Activated CD4-positive, alpha-beta T cell treated with anti-CD3 and anti-CD28 coated beads, Interleukin-2, amount 10 ng/mL, durations not matched to agents 24 days and 14 days (primary cell): ENCODE measurements around the gene RAB20. TPM values are rescaled to one million over a fixed set of nuclear protein-coding genes. Genes with fewer than 3 reads are reported as not detected.

Source experiments
- DNase-seq: peaks from one replicate; pipeline ENCODE4 v3.0.0; 2022
- H3K27ac Mint-ChIP-seq: one replicate; pipeline ENCODE4 v1.8.0; 2022; ENCODE audit warnings: mild to moderate bottlenecking, mixed read lengths
- H3K27me3 Mint-ChIP-seq: one replicate; pipeline ENCODE4 v1.8.0; 2022; ENCODE audit warnings: mixed read lengths
- H3K36me3 Mint-ChIP-seq: one replicate; pipeline ENCODE4 v1.8.0; 2022; ENCODE audit warnings: low read depth, mild to moderate bottlenecking, mixed read lengths
- H3K4me1 Mint-ChIP-seq: one replicate; pipeline ENCODE4 v1.8.0; 2021; ENCODE audit warnings: mixed read lengths
- H3K4me3 Mint-ChIP-seq: one replicate; pipeline ENCODE4 v1.8.0; 2022; ENCODE audit warnings: mild to moderate bottlenecking, moderate library complexity, mixed read lengths
- H3K9me3 Mint-ChIP-seq: one replicate; pipeline ENCODE4 v1.8.0; 2021; ENCODE audit warnings: mixed read lengths
- intact Hi-C: fragments of 100-400 bp; cut with micrococcal nuclease; formaldehyde crosslinking; loops from one replicate; pipeline ENCODE4 v1.15.1; 2023
- total RNA-seq: library from RNA; stranded (reverse); gene quantifications from 2 replicates; pipeline ENCODE4 v1.2.3, GENCODE V29; 2022

RAB20 gene
- total RNA-seq, 1 donor from 2014 or later: 2.8 TPM

DNA sequence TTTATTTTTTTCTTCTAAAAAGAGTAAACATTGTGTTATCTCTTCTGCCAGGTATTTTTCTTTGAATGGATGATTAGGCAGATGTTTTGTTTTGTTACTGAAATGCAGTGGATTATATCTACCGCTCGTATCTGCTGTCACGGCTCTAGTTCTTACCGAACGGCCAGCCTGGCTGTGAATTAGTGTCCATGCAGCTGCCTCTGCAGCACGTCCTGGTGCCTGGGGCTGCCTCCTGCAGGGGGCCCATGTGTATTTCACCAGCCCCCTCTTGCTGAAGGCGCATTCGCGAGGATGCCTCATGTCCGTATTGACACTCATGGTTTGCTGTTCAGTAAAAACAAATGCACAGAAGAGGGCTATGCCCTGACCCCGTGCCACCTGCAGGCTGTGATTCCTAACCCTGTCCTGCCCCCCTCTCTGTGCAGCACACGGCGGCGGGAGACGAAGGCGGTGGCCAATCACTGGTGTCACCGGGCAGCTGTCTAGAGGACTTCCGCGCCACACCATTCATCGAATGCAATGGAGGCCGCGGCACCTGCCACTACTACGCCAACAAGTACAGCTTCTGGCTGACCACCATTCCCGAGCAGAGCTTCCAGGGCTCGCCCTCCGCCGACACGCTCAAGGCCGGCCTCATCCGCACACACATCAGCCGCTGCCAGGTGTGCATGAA is 49.9 kb downstream of the RAB20 start:
- H3K4me1 Mint-ChIP-seq: peaks cover 4% of the 10 kb centered on the region
- H3K27ac Mint-ChIP-seq: no peak overlapping the region
- H3K27me3 Mint-ChIP-seq: no peaks in the 10 kb centered on the region
- intact Hi-C loops: no loop called here
- H3K9me3 Mint-ChIP-seq: no peaks in the 10 kb centered on the region
- H3K36me3 Mint-ChIP-seq: no peaks in the 10 kb centered on the region
- H3K4me3 Mint-ChIP-seq: no peak overlapping the region
- no peak for DNase-seq

GRCh38 chr13:110509971-110510786 is 51.3 kb downstream of the RAB20 start:
- Mint-ChIP-seq H3K27me3 (no peaks in the 10 kb centered on the region), H3K9me3 (no peaks in the 10 kb centered on the region), H3K27ac (no peak overlapping the region), H3K4me3 (no peak overlapping the region), H3K4me1 (peaks cover 2% of the 10 kb centered on the region), H3K36me3 (no peaks in the 10 kb centered on the region)
- no peak for DNase-seq
- intact Hi-C loops: no loop called here

GRCh38 chr13:110509478-110509926 is 52.0 kb downstream of the RAB20 start:
- intact Hi-C loops: no loop called here
- Mint-ChIP-seq H3K9me3 (no peaks in the 10 kb centered on the region), H3K4me3 (no peak overlapping the region), H3K27me3 (no peaks in the 10 kb centered on the region), H3K27ac (no peak overlapping the region), H3K36me3 (no peaks in the 10 kb centered on the region), H3K4me1 (no peaks in the 10 kb centered on the region)
- DNase-seq: no peak

DNA sequence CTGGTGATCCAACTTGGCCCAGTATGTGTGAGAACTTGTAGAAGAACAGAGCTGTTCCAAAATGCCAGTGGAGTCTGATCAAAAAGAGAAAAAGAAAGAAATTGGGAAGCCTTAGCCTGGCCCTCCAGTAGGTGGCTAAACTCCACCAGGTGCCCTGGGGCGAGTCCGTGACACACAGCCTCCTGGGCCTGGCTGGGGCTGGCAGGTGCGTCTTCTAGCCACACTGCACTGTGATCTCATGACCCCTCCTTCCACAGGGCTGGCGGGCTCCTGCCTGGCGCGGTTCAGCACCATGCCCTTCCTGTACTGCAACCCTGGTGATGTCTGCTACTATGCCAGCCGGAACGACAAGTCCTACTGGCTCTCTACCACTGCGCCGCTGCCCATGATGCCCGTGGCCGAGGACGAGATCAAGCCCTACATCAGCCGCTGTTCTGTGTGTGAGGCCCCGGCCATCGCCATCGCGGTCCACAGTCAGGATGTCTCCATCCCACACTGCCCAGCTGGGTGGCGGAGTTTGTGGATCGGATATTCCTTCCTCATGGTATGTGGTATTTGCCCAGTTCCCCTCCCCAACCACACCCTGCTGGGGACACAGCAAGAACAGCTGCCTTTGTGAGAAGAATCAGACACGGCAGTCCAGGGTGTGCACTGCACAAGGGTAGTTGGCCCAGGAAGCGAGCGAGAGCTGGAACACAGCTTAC is 53.7 kb downstream of the RAB20 start:
- no peak for DNase-seq
- Mint-ChIP-seq H3K4me3 (no peak overlapping the region), H3K36me3 (no peaks in the 10 kb centered on the region), H3K4me1 (no peaks in the 10 kb centered on the region), H3K27ac (no peak overlapping the region), H3K27me3 (no peaks in the 10 kb centered on the region), H3K9me3 (no peaks in the 10 kb centered on the region)
- intact Hi-C loops: no loop called here

DNA sequence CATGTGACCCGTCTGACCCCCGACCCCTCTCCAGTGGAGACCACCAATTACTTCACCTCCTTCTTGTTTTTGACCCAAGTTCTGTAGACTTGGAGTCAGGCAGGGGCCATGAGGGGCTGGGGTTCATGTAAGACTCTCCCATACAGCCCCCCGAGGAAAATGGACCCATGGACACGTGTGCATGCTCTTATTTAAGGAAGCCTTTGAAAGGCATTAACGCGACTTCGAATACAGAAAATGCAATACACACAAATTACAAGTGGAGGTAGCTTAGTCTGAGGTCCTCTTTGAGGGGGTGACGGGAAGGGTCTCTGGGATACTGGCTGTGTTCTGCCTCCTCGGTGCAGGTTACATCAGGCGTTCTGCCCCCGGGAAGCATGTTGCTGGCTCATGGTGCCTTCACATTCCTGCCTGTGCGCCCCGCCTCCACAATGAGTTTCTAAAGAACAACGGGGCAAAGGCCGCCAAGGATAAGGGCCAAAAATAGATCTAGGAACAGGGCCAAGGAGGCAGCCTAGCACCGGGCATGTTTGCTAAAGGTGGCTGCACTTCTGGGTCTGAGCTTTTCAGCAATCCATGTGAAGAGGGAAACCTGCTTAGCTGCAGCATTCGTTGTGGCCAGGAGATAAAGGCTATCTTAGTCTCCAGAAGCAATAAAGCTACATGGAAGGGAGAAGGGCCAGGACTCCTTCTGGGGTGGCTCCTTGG is 54.5 kb downstream of the RAB20 start:
- H3K9me3 Mint-ChIP-seq: no peaks in the 10 kb centered on the region
- DNase-seq: no peak

GRCh38 chr13:110506396-110506795 is 55.1 kb downstream of the RAB20 start:
- H3K27ac Mint-ChIP-seq: no peak overlapping the region
- intact Hi-C loops: no loop called here
- H3K4me1 Mint-ChIP-seq: no peaks in the 10 kb centered on the region
- H3K36me3 Mint-ChIP-seq: no peaks in the 10 kb centered on the region
- no peak for DNase-seq
- no peaks in the 10 kb centered on the region for H3K27me3 Mint-ChIP-seq
- no peaks in the 10 kb centered on the region for H3K9me3 Mint-ChIP-seq
- H3K4me3 Mint-ChIP-seq: no peak overlapping the region

More for the DNA sequence above, 54.5 kb downstream of the RAB20 start:
- Mint-ChIP-seq H3K27ac (no peak overlapping the region), H3K4me3 (no peak overlapping the region), H3K36me3 (no peaks in the 10 kb centered on the region), H3K27me3 (no peaks in the 10 kb centered on the region), H3K4me1 (no peaks in the 10 kb centered on the region)
- intact Hi-C loops: no loop called here

GRCh38 chr13:110505594-110505993 is 55.9 kb downstream of the RAB20 start:
- H3K9me3 Mint-ChIP-seq: no peaks in the 10 kb centered on the region
- no peaks in the 10 kb centered on the region for H3K27me3 Mint-ChIP-seq
- no peak for DNase-seq
- intact Hi-C loops: no loop called here
- no peaks in the 10 kb centered on the region for H3K4me1 Mint-ChIP-seq
- H3K36me3 Mint-ChIP-seq: no peaks in the 10 kb centered on the region
- H3K4me3 Mint-ChIP-seq: no peak overlapping the region
- no peak overlapping the region for H3K27ac Mint-ChIP-seq

DNA sequence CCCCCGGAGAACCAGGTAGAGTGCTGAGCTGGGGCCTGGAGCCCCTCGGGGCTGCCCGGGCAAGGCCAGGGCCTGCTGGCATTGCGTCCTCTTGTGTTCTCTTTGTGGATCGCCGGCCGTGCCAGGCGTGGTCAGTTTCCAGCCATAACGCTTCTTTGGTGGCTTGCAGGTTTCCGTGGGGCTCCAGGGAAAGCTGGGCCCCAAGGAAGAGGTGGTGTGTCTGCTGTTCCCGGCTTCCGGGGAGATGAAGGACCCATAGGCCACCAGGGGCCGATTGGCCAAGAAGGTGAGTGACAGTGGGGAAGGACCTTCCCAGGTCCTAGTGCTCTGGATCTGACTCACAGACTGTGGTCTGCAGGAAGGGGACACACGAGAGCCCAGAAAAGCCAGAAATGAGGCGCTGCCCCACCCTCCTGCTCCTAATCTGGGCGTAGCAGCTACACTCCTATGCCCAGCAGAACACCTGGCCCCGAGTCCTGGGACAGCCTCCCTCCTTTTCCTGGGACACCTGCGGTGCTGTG is 57.5 kb downstream of the RAB20 start:
- H3K27me3 Mint-ChIP-seq: no peaks in the 10 kb centered on the region
- no peak overlapping the region for H3K4me3 Mint-ChIP-seq
- H3K9me3 Mint-ChIP-seq: no peaks in the 10 kb centered on the region
- no peaks in the 10 kb centered on the region for H3K4me1 Mint-ChIP-seq
- no peaks in the 10 kb centered on the region for H3K36me3 Mint-ChIP-seq
- intact Hi-C loops: no loop called here
- no peak for DNase-seq
- no peak overlapping the region for H3K27ac Mint-ChIP-seq

DNA sequence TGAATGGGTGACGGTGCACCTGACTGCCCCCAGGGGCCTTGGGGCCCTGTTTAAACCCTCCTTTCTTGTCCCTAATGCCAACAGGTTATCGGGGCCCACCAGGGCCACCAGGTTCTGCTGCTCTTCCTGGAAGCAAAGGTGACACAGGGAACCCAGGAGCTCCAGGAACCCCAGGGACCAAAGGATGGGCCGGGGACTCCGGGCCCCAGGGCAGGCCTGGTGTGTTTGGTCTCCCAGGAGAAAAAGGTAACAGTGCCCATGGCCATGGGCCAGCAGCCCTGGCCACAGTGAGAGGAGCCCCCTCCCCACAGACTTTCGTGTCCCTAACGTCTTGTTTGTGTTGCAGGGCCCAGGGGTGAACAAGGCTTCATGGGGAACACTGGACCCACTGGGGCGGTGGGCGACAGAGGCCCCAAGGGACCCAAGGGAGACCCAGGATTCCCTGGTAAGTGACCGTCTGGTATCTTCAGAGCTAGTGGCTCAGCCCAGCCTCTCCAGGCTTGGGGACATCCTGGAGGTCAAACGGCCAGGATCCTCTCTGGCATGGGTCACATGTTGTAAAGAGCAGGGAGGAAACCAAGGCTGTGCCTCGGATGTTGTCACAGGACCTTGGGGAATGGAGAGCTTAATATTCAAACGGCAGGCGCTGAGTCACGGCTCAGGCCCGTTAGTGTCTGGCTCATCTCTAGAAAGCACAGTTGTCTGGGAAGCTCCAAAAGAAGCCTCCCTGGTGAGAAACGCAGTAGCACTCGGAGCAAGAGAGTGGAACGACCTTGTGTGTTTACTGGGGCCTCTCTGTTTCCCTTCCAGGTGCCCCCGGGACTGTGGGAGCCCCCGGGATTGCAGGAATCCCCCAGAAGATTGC is 58.3 kb downstream of the RAB20 start:
- Mint-ChIP-seq H3K36me3 (no peaks in the 10 kb centered on the region), H3K27me3 (no peaks in the 10 kb centered on the region), H3K9me3 (no peaks in the 10 kb centered on the region), H3K4me3 (no peak overlapping the region), H3K27ac (no peak overlapping the region), H3K4me1 (no peaks in the 10 kb centered on the region)
- no peak for DNase-seq
- intact Hi-C loops: no loop called here

GRCh38 chr13:110501188-110501587 is 60.3 kb downstream of the RAB20 start:
- intact Hi-C loops: no loop called here
- Mint-ChIP-seq H3K9me3 (no peaks in the 10 kb centered on the region), H3K4me1 (no peaks in the 10 kb centered on the region)

GRCh38 chr13:110500341-110500740 is 61.2 kb downstream of the RAB20 start:
- Mint-ChIP-seq H3K9me3 (no peaks in the 10 kb centered on the region), H3K27me3 (no peaks in the 10 kb centered on the region), H3K36me3 (no peaks in the 10 kb centered on the region), H3K4me1 (no peaks in the 10 kb centered on the region), H3K4me3 (no peak overlapping the region), H3K27ac (no peak overlapping the region)
- no peak for DNase-seq
- intact Hi-C loops: no loop called here

More at GRCh38 chr13:110501188-110501587, 60.3 kb downstream of the RAB20 start:
- Mint-ChIP-seq H3K4me3 (no peak overlapping the region), H3K36me3 (no peaks in the 10 kb centered on the region), H3K27me3 (no peaks in the 10 kb centered on the region), H3K27ac (no peak overlapping the region)
- no peak for DNase-seq

DNA sequence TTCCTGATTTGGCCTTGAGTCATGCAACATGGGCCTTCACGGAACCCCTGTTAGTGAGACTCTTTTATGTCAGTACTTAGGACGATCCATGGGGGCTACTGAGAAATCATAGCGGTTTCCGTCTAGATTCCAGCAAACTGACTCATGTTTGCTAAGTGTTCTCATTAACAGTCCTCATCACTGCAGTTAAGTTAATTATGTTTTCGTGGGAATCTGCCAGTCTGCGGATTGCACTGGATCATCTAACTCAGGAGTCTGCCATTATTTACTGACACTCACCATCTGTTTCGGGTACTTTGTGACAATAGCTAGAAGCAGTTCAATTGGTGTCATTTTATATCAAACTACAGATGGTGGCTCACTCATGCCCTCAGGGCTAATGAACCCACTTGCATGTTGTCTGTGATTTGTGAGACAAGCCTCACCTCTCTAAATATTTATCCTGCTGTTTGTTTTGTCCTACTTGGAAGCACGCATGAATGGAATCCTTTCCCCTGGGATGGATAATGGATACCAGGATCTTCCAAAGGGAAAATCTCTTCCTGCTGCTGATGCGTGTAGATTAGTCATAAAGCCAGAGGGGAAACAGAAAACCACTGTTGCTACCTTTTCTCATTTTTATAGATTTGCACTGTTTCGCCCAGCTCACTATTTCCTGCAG is 61.8 kb downstream of the RAB20 start:
- intact Hi-C loops: no loop called here
- no peak for DNase-seq
- Mint-ChIP-seq H3K9me3 (no peaks in the 10 kb centered on the region), H3K27ac (no peak overlapping the region), H3K27me3 (no peaks in the 10 kb centered on the region), H3K4me3 (no peak overlapping the region), H3K36me3 (no peaks in the 10 kb centered on the region), H3K4me1 (no peaks in the 10 kb centered on the region)
